Heart right ventricle (tissue), 16 donors: ENCODE measurements around the gene C17orf50. TPM values are rescaled to one million over a fixed set of nuclear protein-coding genes. Genes with fewer than 3 reads are reported as not detected.

Experiments
- ATAC-seq, 8 donors: fragments of 200-7000 bp; cut with Tn5 transposase; one replicate each; pipeline ENCODE4 v1.9.1; 2020; ENCODE audit warnings: mild to moderate bottlenecking in 8 of 8, moderate library complexity in 8 of 8, moderate number of reproducible peaks in 1 of 8
- DNase-seq, 2 donors: peaks; one replicate each; pipeline ENCODE4 v3.0.0-alpha.2; 2020
- H3K27ac ChIP-seq, 10 donors: fragments of 200-600 bp; sonication (generic) in 2 of 10; one replicate each; pipeline versions ENCODE4 v1.5.0 to v1.8.0; 2020 to 2022; ENCODE audit warnings: mild to moderate bottlenecking in 3 of 10
- H3K27me3 ChIP-seq, 7 donors: fragments of 200-600 bp; one replicate each; pipeline ENCODE4 v1.8.0; 2021 to 2022; ENCODE audit warnings: mild to moderate bottlenecking in 2 of 7
- H3K36me3 ChIP-seq, 9 donors: fragments of 200-600 bp; sonication (generic) in 1 of 9; one replicate each; pipeline versions ENCODE4 v1.5.0 to v1.8.0; 2020 to 2022; ENCODE audit warnings: mild to moderate bottlenecking in 2 of 9
- H3K4me1 ChIP-seq, 9 donors: fragments of 200-600 bp; sonication (generic) in 1 of 9; one replicate each; pipeline versions ENCODE4 v1.5.0 to v1.8.0; 2020 to 2022; ENCODE audit warnings: mild to moderate bottlenecking in 4 of 9
- H3K4me3 ChIP-seq, 10 donors: fragments of 200-600 bp; sonication (generic) in 2 of 10; one replicate each; pipeline versions ENCODE4 v1.5.0 to v1.8.0; 2020 to 2022; ENCODE audit warnings: mild to moderate bottlenecking in 7 of 10, moderate library complexity in 2 of 10
- H3K9me3 ChIP-seq, 11 donors: fragments of 200-600 bp in 10 of 11; sonication (generic) in 2 of 11; one replicate each; pipeline versions ENCODE4 v1.5.0 to v1.8.0; 2013 to 2022; ENCODE audit warnings: mild to moderate bottlenecking in 2 of 11, control low read depth in 1 of 11, moderate library complexity in 1 of 11
- WGBS, 2 donors: extraction: QIAGEN DNeasy Blood & Tissue Kit; methylation state at CpG; one replicate each; pipeline ENCODE4 v1.1.7; 2013; ENCODE audit warnings: inconsistent platforms in 1 of 2; 5-methylcytosine and 5-hydroxymethylcytosine counted together
- intact Hi-C, 10 donors: fragments of 100-400 bp; cut with DNase I; formaldehyde crosslinking; loops; one replicate each; pipeline versions ENCODE4 v1.11.1 to v1.14.2; 2022
- polyA plus RNA-seq, 2 donors: library from polyadenylated mRNA; stranded (reverse); fragments of 200-250 nt; gene quantifications; one replicate each; pipeline ENCODE4 v1.2.3, GENCODE V29; 2013
- total RNA-seq, 10 donors: library from RNA; stranded (reverse); fragmentation: NEBNext Ultra II Directional in 3 of 10; extraction: Animal tissue kit (Norgen Biotek cat#: 25700) in 3 of 10; gene quantifications; one replicate each; pipeline versions ENCODE4 v1.2.1 to v1.2.4, GENCODE V29; 2021 to 2023
- TF ChIP-seq, protein P1 (sequence below), 9 donors: fragments of 200-600 bp; sonication (generic) in 2 of 9; IDR thresholded peaks; one replicate each; pipeline versions ENCODE4 v1.5.0 to v1.8.0; 2021 to 2022; ENCODE audit warnings: antibody characterized with exemption in 9 of 9, mild to moderate bottlenecking in 5 of 9, moderate library complexity in 1 of 9
- donor health status: Arrhythmogenic right ventricular cardiomyopathy.
- donor health status: ischemic (EF 13 %, LVEDD 7.1; RV severe dilation, severe dysfunction).
- donor health status: healthy with polysubstance abuse.
- donor health status: DM: no; HTN: yes; CAD: no.
- donor health status: DM: no; HTN: no; CAD: no.
- donor health status: ischemic (EF 25% LVEDD 6.9; RV normal size, moderate dysfunction).
- donor health status: ischemic (EF 25% LVEDD 5.7; RV mildly dilated, moderate dysfunction).
- donor health status: healthy.
- donor health status: DM: yes; HTN: yes; CAD: no.
- donor health status: Ischemic cardiomyopathy.
- donor health status: ischemic (EF 35%, LVEDD 5.7; RV mildly dilated, moderate dysfunction).
- donor health status: nonischemic (EF 11% LVEDD 7.7; RV severe dilation, severe dysfunction).
- donor health status: DM: yes; HTN: yes; CAD: no.
- donor health status: PGD.
- donor health status: ischemic (EF 29% LVEDD 5.4; RV normal size, mild dysfunction).
- donor health status: nonischemic (EF 23%, LVEDD 6.1; RV moderate dilation, normal function).

Gene C17orf50
- total and polyA plus RNA-seq, 12 donors = not detected

DNA sequence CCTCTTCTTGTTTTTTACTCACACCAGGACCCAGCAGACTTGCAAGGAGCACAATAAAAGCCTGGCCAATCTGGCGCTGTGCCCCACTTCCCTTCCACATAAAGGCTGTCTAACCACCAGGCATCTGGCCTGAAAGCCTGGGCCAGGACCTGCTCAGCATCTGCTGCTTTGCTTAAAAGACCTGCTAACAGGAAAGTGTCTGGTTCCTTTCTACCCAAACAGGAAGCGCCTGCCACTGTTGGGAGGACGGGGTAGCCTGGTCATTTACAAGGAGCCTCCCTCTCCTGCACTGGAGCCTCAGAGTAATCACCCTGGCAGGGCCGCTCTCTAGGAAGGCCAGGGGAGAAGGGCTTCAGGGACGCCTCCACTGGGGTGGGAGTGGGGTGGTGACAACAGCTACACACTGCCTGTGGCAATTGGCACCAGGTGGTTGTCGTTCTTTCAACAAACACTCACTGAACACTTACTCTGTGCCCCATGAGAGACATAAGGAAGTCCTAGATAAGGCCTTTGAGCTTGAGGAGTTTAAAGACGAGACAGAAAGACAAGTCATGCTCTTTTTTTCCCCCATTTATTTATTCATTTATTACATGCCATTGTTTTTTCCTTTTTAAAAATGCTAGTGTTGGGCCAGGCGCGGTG is 41.0 kb downstream of the C17orf50 start:
- Histone ChIP-seq H3K4me3 (no peak overlapping the region), H3K36me3 (no peaks in the 10 kb centered on the region), H3K27me3 (peaks cover 0 to 21% (median 0%) of the 10 kb centered on the region in 7 donors), H3K9me3 (no peaks in the 10 kb centered on the region), H3K4me1 (peaks cover 4 to 41% (median 33%) of the 10 kb centered on the region in 9 donors), H3K27ac (peak overlapping the region in 6 of 10 donors; percentile 11 to 69 (median 33))
- WGBS, 2 donors = 33 to 35% methylated on average over 9 of the region's 9 CpGs
- TF ChIP-seq, protein P1, sequence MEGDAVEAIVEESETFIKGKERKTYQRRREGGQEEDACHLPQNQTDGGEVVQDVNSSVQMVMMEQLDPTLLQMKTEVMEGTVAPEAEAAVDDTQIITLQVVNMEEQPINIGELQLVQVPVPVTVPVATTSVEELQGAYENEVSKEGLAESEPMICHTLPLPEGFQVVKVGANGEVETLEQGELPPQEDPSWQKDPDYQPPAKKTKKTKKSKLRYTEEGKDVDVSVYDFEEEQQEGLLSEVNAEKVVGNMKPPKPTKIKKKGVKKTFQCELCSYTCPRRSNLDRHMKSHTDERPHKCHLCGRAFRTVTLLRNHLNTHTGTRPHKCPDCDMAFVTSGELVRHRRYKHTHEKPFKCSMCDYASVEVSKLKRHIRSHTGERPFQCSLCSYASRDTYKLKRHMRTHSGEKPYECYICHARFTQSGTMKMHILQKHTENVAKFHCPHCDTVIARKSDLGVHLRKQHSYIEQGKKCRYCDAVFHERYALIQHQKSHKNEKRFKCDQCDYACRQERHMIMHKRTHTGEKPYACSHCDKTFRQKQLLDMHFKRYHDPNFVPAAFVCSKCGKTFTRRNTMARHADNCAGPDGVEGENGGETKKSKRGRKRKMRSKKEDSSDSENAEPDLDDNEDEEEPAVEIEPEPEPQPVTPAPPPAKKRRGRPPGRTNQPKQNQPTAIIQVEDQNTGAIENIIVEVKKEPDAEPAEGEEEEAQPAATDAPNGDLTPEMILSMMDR (IDR thresholded peaks at IDR 0.05) = no peak
- intact Hi-C loops = loop anchor here in 2 of 10 donors (2.0 to 5.0 kb wide), 2 partner anchors 34 to 35 kb away; no protein-coding TSS in a partner anchor
- DNase-seq (peak; percentile 78 to 83), ATAC-seq (peak; percentile 49 to 84 (median 74))

GRCh38 chr17:35804658-35805192 is 44.0 kb downstream of the C17orf50 start:
- Histone ChIP-seq H3K27me3 (no peaks in the 10 kb centered on the region), H3K27ac (no peak overlapping the region), H3K9me3 (no peaks in the 10 kb centered on the region), H3K4me3 (no peak overlapping the region), H3K36me3 (no peaks in the 10 kb centered on the region), H3K4me1 (peaks cover 2 to 42% (median 35%) of the 10 kb centered on the region in 9 donors)
- TF ChIP-seq, protein P1 (IDR thresholded peaks at IDR 0.05) = peak; percentile 76 to 98 (median 85)
- intact Hi-C loops = loop anchor here (1.0 to 5.0 kb wide), 5 partner anchors 37 to 40 kb away; no protein-coding TSS in a partner anchor
- DNase-seq (peak in 1 of 2 donors; percentile 64), ATAC-seq (peak; percentile 15 to 55 (median 36))
- WGBS, 2 donors = 20 to 29% methylated on average over 1 of the region's 1 CpG

DNA sequence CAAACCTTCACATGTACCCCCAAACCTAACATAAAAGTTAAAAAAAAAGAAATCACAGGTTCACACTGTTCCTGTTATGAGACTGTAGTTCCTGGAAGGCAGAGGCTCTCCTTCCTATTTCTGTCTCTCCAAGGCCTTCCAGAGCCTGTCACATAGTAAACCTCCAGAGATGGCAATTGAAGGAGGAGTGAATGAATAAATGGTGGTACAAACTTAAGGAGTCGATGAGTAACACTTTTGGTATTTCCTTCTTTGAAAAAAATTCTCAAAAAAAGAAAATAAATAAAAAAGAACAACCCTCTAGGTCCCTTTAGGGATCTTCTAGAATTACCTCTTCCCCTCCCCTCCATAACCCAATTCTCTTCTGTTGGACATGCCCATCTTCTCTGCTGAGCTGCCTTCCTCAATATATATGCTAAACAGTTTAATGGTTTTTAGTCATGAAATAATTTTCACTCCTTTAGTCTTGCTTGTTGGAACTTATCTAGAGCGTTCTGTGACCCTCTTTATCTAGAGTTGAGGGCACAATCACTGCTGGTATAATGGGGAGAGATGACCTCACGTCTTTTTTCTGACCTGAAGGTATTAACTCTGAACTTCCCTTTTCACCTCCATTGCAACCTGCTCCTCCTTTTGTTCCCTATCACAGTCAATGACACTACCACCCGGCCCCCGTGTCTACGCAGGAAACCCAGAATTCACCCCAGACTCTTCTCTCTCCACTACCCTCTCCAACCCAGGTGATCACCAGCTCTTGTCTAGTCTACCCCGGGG is 46.9 kb downstream of the C17orf50 start:
- H3K27ac ChIP-seq = peak overlapping the region in 1 of 10 donors; percentile 94

More for the DNA sequence above, 46.9 kb downstream of the C17orf50 start:
- Histone ChIP-seq H3K4me3 (no peak overlapping the region), H3K9me3 (no peaks in the 10 kb centered on the region), H3K36me3 (no peaks in the 10 kb centered on the region), H3K27me3 (no peaks in the 10 kb centered on the region), H3K4me1 (peaks cover 0 to 44% (median 34%) of the 10 kb centered on the region in 9 donors)
- WGBS, 2 donors = 84 to 86% methylated on average over 7 of the region's 7 CpGs
- ATAC-seq (no peak), DNase-seq (no peak)
- intact Hi-C loops = no loop called here
- TF ChIP-seq, protein P1 (IDR thresholded peaks at IDR 0.05) = no peak
